Stimulated activated CD4-positive, alpha-beta T cell treated with anti-CD3 and anti-CD28 coated beads, Interleukin-15, amount 100 ng/mL, for 24 hours (primary cell): ENCODE measurements around the gene GGA3.

Experiments used
- DNase-seq: peaks from one replicate; pipeline ENCODE4 v3.0.0-alpha.2; 2020

Gene GGA3

DNA sequence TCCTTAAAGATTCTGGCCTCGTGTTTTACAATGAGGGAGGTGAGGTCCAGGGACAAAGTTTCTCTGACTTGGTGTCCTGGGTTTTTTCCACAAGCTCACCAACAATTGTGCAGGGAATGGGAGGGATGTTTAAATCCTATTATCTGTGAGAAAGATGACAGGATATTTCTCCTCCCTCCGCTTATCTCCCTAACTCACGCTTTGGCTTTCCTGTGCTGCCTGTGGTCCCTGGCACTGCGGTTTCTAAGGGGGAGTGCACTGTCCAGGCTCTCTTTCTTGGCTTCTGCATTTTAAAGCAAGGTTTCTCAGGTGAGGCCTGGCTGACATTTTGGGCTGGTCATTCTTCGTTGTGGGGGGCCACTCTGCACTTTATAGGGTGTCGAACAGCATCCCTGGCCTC, 16.4 kb downstream of the GGA3 start:
- DNase-seq, result no peak

DNA sequence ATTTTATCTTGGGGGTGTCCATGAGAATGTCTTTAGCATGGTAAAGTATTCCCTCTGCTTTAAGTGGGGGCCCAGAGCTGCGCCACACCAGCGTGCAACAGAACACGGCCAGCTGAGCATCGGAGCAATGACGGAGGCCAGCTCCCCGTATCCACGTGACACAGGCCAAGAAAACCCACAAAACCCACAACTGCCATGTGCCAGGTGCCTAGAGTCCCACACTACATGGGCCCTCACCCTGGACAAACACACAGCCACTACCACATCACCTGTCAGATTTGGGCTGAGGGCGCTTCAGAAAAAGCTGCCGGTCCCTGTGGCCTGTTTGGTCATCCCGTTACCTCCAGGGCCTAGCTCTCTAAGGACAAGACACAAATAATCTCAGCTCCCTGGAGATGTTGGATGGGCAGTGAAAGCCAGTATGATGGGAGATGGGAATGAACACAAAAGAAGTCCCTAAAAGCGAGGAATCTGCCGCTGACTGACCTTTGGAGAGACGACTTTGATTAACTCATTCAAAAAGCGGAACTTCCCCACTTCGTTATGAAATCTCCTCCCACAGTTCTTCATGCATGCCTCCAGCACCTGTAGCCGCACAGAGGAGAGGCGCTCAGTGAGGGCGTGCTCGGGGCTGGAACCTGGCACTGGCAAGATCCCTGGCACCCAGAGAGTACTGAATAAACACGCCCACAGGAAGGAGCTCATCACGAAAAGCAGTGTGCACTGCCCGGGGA, 17.1 kb downstream of the GGA3 start:
- no peak for DNase-seq

- peak; percentile 42 for DNase-seq
These were observed 18.9 kb downstream of the GGA3 start for GRCh38 chr17:75242461-75243042.

DNA sequence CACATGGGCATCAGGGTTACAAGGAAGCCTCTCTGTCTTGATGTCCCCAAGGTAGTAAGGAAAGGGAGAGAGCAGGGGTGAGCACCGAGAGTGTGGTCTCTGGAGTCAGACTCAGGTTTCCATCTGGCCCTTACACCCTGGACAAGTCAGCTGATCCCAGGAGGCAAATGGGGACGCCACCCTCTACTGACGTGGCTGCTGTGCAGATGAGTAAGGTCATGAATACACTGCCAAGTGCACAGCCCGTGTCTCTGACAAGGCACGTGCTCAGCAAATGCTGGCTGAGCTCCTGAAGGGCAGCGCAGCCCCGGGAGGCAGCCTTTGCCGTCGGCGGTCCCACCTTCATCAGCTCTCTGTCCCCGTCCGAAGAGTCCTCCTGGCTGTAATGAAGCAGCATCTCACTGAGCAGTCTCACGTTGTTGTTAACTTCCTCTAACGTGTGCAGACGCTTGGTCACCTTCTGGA, 19.4 kb downstream of the GGA3 start:
- DNase-seq, result no peak

DNA sequence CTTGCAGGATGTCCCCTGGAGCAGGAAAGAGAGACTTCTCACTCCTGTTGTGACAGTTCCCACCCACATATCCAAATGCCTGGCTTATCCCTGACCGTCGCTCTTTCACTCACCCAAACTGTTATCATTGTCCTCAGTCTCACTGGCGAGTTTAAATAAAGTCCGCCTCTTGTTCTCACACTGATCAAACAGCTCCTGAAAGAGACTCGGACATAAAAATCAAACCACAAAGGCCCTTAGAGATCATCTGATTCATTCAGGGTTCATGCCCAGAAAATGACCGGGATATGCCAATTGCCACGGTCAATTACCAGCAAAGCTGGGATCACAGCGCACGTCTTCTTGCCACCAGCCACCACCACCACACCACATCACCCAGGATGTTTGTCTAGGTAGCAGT, 19.9 kb downstream of the GGA3 start:
- no peak for DNase-seq

GRCh38 chr17:75241143-75241430, 20.3 kb downstream of the GGA3 start:
- DNase-seq, result no peak

- peak; percentile 63 for DNase-seq
These were observed 20.8 kb downstream of the GGA3 start for GRCh38 chr17:75240394-75241142.

DNA sequence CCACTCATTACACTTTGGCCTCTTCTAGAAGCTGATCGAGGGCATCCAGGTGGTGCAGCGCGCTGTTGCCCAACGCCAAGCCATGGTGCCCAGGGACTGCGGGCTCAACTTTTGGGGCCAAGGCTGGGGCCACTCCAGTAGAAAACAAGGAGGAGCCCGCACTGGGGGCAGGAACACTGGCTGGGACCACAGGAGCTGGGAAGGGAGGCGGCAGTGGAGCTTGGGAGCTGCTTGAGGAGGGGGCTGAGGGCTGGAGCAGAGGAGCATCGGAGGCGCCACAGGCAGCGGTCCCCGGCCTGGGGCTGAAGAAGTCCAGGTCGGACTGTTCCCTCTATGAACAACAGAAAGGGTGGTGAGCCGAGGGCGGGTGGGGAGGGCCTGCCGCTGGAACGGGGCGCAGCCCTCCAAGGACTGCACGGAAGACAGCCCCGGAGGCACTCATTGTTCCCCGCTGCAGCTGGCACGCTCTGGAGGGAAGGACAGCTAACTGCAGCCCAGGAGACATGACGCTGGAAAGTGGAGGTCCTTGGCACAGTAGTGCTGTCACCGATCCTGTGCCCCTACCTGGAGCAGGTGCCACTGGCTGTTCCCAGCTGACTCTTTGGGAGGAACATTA, 21.5 kb downstream of the GGA3 start:
- no peak for DNase-seq

GRCh38 chr17:75239214-75239613, 22.2 kb downstream of the GGA3 start:
- no peak for DNase-seq

DNA sequence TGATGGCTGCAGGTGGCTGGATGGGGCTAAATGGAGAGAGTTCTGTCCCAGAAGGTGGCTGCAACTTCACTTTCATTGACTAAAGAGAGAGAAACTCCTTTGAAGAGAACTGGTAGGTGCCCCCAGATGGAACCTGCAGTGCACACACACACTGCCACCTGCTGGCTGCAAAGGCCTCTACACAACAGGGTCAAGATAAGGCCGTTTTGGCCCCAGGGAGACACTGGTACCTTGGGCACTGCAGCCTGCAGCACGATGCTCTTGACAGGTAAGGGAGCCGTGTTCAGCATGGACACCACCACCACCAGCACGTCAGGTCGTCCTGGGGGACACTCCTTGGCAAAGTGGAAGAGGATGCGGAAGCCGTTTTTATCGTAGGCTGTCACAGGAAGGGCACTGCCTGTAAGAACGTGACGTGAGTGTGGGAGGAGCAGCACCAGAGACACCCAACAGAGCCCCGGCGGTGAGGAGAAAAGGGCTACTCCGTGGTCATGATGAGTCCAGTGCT, 22.7 kb downstream of the GGA3 start:
- peak; percentile 74 for DNase-seq

DNA sequence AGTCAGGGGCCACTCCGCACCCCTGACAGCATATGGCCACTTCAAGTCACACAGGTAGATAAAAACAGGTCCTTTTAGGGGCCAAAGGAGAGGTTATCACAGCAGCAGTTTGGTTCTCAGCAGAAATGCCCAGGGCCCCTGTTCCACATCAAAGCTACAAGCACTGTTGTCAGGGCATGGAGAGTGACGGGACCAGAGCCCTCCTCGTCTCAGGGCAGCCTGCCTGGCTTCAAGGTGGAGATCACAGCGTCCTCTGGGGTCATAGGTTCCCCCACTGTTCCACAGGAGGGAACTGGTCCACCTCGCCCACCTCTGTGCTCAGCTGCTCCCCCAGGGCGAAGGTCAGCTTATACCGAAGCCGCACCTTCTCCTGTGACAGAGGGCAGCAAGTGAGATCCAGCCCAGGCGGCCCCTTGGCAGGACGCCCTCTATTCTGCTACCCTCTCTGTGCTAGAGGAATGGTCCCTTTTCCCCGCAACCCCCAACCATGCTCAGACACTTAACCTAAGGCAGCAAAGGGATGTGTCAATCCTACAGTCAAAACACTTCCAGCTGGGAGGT, 23.3 kb downstream of the GGA3 start:
- no peak for DNase-seq

DNA sequence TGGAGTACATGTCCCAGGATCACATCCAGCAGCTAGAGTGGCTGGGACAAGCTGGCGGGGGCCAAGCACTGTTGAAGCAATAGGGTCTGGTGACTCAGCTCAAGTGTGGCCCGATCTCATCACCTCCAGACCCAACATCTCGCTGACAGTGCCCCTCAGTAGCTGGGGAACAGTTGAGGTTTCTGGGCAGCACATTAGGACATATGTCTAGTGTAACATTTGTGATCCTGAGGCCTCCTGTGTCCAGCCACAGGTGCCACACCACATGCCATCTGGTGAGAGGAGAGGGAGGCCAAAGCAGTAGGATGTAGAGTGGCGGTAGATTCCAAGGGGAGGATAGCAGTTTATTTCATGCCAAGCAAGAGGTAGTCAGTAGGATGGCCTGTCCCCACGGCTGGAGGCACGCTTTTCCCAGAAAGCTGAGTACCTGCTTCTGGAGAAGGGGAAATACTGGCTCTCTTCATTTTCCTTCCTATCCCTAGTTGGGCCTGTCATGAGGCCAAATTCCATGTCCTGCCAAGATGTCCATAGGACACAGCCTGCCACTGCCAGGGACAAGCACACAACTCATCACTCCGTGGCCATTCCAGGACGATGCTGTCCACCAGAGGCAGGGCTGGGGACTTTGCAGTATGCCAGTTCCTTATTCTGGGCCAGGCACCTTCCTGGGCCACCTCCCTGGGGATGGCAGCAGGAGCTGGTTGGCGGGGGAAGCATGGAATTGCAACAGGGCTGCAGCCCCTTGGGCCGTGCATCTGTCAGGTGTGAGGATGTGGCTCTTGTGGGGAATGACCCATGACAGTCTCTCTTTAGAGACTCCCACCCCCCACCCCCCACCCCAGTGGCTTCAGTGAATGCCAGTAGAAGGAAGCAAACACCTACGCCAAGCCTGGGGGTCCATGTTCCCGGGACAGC, 24.0 kb downstream of the GGA3 start:
- no peak for DNase-seq

DNA sequence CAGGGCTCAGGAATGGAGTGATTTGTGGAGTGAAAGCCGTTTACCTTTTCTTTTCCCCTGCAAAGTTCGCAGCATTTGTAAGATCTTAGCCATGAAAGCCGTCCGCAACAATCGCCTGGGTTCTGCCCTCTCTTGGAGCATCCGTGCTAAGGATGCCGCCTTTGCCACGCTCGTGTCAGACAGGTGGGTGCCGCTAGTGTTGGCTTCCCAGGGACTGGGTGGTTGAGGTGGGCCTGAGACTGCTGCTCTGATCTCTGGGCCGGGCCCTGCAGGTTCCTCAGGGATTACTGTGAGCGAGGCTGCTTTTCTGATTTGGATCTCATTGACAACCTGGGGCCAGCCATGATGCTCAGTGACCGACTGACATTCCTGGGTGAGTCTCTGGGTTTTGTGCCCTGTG, 28.6 kb downstream of the GGA3 start:
- no peak for DNase-seq

DNA sequence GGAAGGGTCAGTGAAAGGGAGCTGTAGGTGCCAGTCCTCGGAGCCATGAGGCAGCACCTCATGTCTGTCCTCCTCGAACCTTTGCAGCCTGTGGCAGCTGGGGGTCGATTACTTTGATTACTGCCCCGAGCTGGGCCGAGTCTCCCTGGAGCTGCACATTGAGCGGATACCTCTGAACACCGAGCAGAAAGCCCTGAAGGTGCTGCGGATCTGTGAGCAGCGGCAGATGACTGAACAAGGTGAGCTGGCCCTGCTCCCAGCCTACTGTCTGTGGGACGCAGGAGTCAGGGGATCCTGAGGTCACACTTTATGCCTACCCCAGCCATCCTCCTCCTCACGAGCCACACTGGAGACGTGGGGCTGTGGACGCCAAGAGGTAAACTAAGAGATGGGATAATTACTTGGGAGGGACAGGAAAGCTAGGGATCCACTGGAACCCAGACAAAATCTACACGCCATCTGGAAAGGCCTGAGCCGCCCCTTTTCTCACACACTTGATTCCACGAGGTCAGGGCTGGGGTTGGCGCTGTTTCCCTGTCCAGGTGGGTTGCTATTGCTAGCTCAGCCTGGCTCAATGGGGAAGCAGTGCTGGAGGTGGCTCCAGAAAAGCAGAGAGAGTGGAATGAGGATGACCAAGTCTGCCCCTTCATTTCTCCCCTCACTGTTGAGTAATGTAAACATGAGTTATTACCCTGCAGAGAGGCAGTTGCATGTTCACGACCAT, 29.5 kb downstream of the GGA3 start:
- DNase-seq, result no peak

GRCh38 chr17:75231071-75231470, 30.3 kb downstream of the GGA3 start:
- DNase-seq, result no peak

DNA sequence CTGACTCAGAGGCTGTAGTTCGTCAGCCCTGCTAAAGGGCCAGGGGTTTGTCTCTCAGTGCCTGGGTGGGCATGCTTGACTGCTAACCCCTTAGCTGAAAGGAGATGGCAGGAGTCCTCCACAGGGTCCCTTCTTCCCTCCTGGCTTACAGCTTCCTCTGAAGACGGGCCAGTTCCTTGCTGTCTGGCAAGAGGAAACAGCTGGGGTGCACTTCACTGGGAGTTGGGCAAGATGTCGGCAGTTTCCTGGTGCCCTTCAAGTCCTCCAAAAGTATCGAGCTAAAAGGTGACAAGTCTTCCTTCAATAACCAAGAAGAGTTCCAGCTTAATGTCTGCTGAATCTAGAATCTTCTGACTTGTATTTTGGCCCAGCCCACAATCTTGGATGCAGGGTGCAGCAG, 32.6 kb downstream of the GGA3 start:
- no peak for DNase-seq

GRCh38 chr17:75228305-75228704, 33.1 kb downstream of the GGA3 start:
- DNase-seq, result no peak

DNA sequence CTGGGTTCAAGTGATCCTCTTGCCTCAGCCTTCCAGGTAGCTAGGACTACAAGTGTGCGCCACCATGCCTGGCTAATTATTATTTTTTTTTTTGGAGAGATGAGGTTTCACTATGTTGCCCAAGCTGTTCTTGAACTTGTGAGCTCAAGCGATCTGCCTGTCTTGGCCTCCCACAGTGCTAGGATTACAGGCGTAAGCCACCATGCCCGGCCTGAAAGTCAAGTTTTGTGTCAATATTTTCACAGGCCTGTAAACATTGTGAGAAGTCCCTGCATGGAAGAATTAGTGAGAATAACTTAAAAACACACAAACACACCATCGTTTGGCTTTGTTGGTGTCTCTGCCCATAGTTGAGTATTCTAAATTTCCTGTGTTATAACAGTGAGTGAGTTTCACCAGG, 33.7 kb downstream of the GGA3 start:
- no peak for DNase-seq

DNA sequence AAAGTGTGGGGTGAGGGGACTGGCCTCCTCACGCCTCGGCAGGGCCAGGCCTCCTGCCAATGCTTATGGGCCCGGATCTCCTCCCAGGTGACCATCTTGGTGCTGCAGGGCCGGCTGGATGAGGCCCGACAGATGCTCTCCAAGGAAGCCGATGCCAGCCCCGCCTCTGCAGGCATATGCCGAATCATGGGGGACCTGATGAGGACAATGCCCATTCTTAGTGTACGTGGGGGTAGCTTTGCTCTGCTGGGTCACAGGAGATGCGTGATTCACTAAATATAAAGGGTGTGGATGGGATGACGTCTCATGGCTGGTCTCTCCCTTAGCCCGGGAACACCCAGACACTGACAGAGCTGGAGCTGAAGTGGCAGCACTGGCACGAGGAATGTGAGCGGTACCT, 36.4 kb downstream of the GGA3 start:
- DNase-seq, result no peak

DNA sequence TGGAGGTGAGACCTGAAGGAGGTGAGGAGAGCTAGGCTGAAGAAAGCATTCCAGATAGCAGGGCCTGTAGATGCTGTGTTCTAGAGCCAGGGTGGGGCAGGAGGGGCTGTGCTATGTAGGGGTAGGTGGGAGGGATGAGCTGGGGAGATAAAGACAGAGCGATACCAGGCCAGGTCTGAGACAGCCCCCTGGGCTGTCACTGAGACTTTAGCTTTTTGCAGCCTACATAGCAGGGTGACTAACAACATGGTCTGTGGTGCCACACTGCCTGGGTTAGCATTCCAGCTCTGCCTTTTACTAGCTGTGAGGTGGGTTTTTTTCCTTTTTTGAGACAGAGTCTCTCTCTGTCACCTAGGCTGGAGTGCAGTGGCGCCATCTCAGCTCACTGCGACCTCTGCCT, 41.6 kb downstream of the GGA3 start:
- DNase-seq, result no peak

- no peak for DNase-seq
These were observed 43.3 kb downstream of the GGA3 start for GRCh38 chr17:75218131-75218530.

DNA sequence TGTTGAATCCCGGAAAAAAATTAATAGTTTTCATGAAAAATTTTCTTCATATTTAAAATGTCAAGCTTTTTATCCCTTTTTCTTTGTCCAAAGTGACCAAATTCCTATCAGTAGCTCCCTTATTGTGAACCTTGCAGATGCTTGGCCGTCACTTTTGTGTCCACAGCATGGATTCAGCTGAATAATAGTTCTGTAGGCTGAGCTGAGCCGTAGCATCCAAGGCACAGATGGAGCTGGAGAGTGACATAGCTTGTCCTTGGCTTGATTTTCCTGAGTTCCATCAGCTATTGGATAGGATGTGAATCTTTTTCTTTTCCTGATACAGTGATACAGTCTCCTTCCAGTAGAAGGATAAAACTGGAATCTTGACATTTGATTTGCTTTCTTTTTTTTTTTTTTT, 52.3 kb downstream of the GGA3 start:
- DNase-seq, result no peak
